ENCODE data around the gene PIK3C2B.

Gene PIK3C2B

DNA sequence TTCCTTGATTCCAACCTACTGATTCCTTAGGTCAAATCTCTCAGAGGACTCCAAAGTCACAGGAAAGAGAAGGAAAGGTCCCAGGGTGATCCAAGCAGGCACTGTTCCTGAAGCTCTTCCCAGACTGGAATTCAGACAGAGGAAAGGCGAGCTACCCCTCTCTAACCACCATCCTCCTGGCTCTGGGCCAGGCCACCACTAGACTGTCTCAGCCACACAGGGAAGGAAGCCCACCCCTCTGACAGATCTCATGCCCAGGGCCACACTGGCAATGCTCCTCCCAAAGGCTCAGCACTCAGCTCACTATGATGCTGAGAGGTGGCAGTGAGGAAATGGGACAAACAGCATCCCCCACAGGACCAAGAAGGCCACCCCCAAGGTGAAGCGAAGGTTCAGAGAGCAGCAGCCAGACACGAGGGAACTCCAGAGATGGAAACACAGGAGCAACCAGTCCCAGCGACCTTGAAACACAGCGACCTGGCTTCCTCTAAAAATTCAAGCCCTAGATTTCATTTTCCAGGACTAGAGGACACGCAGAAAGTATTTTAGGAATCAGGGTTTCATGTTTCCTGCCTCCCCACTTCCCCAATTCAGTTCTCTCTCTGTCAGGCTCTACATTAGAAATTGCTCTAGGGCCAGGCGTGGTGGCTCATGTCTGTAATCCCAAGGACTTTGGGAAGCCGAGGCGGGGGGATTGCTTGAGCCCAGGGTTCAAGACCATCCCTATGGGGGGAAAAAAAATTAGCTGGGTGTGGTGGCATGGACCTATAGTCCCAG, 18.8 kb downstream of the PIK3C2B start:
- H3K4me3 ChIP-seq (ENCODE audit: low read length, poor library complexity, severe bottlenecking), result no peak overlapping the region
- H3K79me2 ChIP-seq (ENCODE audit: insufficient read depth, low read length), result peaks cover 80% of the 10 kb centered on the region
- H3K36me3 ChIP-seq (ENCODE audit: insufficient read depth, low read length), result peaks cover under 1% of the 10 kb centered on the region; the same call in 1 of the 2 replicates
- TF ChIP-seq, protein P1, sequence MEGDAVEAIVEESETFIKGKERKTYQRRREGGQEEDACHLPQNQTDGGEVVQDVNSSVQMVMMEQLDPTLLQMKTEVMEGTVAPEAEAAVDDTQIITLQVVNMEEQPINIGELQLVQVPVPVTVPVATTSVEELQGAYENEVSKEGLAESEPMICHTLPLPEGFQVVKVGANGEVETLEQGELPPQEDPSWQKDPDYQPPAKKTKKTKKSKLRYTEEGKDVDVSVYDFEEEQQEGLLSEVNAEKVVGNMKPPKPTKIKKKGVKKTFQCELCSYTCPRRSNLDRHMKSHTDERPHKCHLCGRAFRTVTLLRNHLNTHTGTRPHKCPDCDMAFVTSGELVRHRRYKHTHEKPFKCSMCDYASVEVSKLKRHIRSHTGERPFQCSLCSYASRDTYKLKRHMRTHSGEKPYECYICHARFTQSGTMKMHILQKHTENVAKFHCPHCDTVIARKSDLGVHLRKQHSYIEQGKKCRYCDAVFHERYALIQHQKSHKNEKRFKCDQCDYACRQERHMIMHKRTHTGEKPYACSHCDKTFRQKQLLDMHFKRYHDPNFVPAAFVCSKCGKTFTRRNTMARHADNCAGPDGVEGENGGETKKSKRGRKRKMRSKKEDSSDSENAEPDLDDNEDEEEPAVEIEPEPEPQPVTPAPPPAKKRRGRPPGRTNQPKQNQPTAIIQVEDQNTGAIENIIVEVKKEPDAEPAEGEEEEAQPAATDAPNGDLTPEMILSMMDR (conservative IDR thresholded peaks at IDR 0.05; ENCODE audit: low read length), result no peak
- TF ChIP-seq EZH2phosphoT487 (IDR thresholded peaks at IDR 0.05; ENCODE audit: borderline replicate concordance), result no peak
- no peaks in the 10 kb centered on the region for H3K9me3 ChIP-seq (ENCODE audit: insufficient read depth, low read depth, low read length)
- H3K4me2 ChIP-seq (ENCODE audit: low read depth, low read length, poor library complexity, severe bottlenecking), result peak overlapping the region; percentile 9
- peaks cover 21% of the 10 kb centered on the region for H4K20me1 ChIP-seq (ENCODE audit: insufficient read depth, low read length, poor library complexity, severe bottlenecking)
- peaks cover 55% of the 10 kb centered on the region for H3K4me1 ChIP-seq (ENCODE audit: insufficient read depth, low read length, poor library complexity, severe bottlenecking)
- H3F3A ChIP-seq (ENCODE audit: low read depth), result no peaks in the 10 kb centered on the region
- H3K9me2 ChIP-seq (replicated peaks; ENCODE audit: low read depth, low read length), result no peaks in the 10 kb centered on the region
- no peak overlapping the region for H2AFZ ChIP-seq (ENCODE audit: low read length)
- H3K9ac ChIP-seq (ENCODE audit: low read depth, low read length, poor library complexity, severe bottlenecking), result peak overlapping the region; percentile 19
- no peaks in the 10 kb centered on the region for H3K27me3 ChIP-seq (ENCODE audit: insufficient read depth, low read length, poor library complexity, severe bottlenecking)

- Histone ChIP-seq H2AFZ (ENCODE audit: low read length) (no peak overlapping the region), H3K79me2 (ENCODE audit: insufficient read depth, low read length) (peaks cover 77% of the 10 kb centered on the region), H3K9me3 (ENCODE audit: insufficient read depth, low read depth, low read length) (no peaks in the 10 kb centered on the region), H3K9me2 (replicated peaks; ENCODE audit: low read depth, low read length) (no peaks in the 10 kb centered on the region), H3K4me3 (ENCODE audit: low read length, poor library complexity, severe bottlenecking) (no peak overlapping the region), H3K4me2 (ENCODE audit: low read depth, low read length, poor library complexity, severe bottlenecking) (no peak overlapping the region), H3F3A (ENCODE audit: low read depth) (no peaks in the 10 kb centered on the region), H3K36me3 (ENCODE audit: insufficient read depth, low read length) (peaks cover 19% of the 10 kb centered on the region), H3K9ac (ENCODE audit: low read depth, low read length, poor library complexity, severe bottlenecking) (no peak overlapping the region), H4K20me1 (ENCODE audit: insufficient read depth, low read length, poor library complexity, severe bottlenecking) (peaks cover 21% of the 10 kb centered on the region), H3K27me3 (ENCODE audit: insufficient read depth, low read length, poor library complexity, severe bottlenecking) (no peaks in the 10 kb centered on the region), H3K4me1 (ENCODE audit: insufficient read depth, low read length, poor library complexity, severe bottlenecking) (peaks cover 39% of the 10 kb centered on the region)
- TF ChIP-seq, protein P1 (conservative IDR thresholded peaks at IDR 0.05; ENCODE audit: low read length), result no peak
- no peak for TF ChIP-seq EZH2phosphoT487 (IDR thresholded peaks at IDR 0.05; ENCODE audit: borderline replicate concordance)
Measured at GRCh38 chr1:204473400-204473965, 21.1 kb downstream of the PIK3C2B start.

GRCh38 chr1:204472660-204473059, 21.9 kb downstream of the PIK3C2B start:
- H3K36me3 ChIP-seq (ENCODE audit: insufficient read depth, low read length), result peaks cover 27% of the 10 kb centered on the region
- H2AFZ ChIP-seq (ENCODE audit: low read length), result no peak overlapping the region
- H3K9ac ChIP-seq (ENCODE audit: low read depth, low read length, poor library complexity, severe bottlenecking), result no peak overlapping the region
- no peaks in the 10 kb centered on the region for H3F3A ChIP-seq (ENCODE audit: low read depth)
- no peak for TF ChIP-seq EZH2phosphoT487 (IDR thresholded peaks at IDR 0.05; ENCODE audit: borderline replicate concordance)
- TF ChIP-seq, protein P1 (conservative IDR thresholded peaks at IDR 0.05; ENCODE audit: low read length), result no peak
- H3K4me3 ChIP-seq (ENCODE audit: low read length, poor library complexity, severe bottlenecking), result no peak overlapping the region
- H3K9me3 ChIP-seq (ENCODE audit: insufficient read depth, low read depth, low read length), result no peaks in the 10 kb centered on the region
- peaks cover 39% of the 10 kb centered on the region for H3K4me1 ChIP-seq (ENCODE audit: insufficient read depth, low read length, poor library complexity, severe bottlenecking)
- H3K27me3 ChIP-seq (ENCODE audit: insufficient read depth, low read length, poor library complexity, severe bottlenecking), result no peaks in the 10 kb centered on the region
- peaks cover 13% of the 10 kb centered on the region for H4K20me1 ChIP-seq (ENCODE audit: insufficient read depth, low read length, poor library complexity, severe bottlenecking)
- peaks cover 76% of the 10 kb centered on the region for H3K79me2 ChIP-seq (ENCODE audit: insufficient read depth, low read length)
- no peaks in the 10 kb centered on the region for H3K9me2 ChIP-seq (replicated peaks; ENCODE audit: low read depth, low read length)
- H3K4me2 ChIP-seq (ENCODE audit: low read depth, low read length, poor library complexity, severe bottlenecking), result no peak overlapping the region
